Stimulated activated CD4-positive, alpha-beta T cell treated with anti-CD3 and anti-CD28 coated beads, Interleukin-1b, Interleukin-23, amount 100 ng/mL, for 48 hours (primary cell): ENCODE measurements around the gene YWHAH.
"Not testable (repeated sequence)": the region's sequence is repeated elsewhere in the genome, so short reads cannot be mapped to it uniquely, and the experiment has no call there.

Experiments
- DNase-seq: peaks from one replicate; pipeline ENCODE4 v3.0.0-alpha.2; 2020

The YWHAH gene

DNA sequence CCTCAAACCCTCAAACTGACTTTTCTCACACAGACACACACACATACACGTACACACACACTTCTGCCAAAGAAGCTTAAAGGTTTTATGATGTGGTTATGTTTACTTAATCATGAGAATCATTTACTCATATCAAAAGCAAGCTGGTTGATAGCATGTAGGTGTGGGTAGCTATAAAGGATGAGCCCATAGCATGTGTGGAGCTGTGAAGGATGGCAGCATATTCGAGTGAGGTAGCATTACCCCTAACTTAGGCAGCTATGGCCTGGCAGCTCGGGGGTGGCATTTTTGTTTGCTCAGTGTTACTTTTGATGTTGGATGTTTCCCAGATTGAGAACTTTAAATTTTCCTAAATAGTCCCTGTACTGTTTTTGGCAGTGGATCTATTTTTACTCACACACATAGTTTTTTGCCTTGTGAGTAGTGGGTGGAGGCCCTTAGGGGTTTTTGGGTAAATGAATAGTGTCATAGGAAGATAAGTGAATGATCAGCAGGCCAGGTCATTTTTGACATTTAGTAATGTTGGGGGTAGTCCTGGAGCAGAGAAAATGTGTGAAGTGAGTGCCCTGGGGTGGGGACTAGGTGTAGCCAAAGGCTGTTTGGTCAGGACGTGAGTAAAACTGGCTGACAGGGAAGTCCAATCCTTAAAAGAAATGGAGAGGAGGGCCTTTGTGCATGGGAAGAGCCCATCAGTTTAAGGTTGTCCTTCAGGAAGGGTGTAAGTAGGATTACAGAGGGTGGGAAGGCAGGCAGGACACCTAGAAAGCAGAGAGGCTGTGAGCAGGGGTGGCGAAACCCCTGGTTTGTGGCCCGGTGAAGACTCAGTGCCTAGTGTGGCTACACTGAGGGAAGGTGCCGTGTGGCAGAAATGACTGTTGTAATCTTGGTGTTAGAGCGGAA lies 7.1 kb downstream of the YWHAH start:
- peak; percentile 23 for DNase-seq

DNA sequence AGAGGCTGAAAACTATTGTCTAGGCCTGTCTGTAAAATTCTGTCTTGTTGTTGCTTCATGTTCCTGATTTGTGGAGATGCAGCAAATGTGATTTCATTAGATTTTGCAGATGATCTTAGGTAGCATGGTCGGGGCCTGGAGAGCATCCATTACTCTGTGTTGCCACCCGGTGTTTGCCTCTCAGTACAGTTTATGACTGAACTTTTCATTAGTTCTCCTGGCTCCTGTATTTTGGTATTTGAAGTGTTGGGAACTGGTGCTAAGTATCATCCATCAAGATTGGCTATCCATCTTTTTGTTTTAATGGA lies 7.7 kb downstream of the YWHAH start:
- DNase-seq: no peak

DNA sequence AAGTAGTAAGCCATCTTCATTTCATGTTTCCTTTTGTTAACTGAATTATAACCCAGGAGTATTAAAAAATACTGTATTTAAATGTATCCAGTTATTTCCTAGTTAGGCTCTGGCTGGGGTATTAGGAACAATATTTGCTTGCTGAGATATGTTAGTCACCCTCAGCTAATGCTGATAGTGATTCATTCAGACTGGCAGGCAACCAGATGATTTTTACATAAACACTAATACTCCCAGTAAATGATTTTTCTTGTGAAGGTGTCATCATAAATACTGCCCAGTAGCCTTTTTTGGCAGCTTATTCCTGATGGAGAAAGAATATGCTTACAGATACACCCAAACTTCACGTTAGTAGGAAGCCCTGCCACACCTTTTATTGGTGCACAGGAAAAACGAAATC lies 8.1 kb downstream of the YWHAH start:
- no peak for DNase-seq

DNA sequence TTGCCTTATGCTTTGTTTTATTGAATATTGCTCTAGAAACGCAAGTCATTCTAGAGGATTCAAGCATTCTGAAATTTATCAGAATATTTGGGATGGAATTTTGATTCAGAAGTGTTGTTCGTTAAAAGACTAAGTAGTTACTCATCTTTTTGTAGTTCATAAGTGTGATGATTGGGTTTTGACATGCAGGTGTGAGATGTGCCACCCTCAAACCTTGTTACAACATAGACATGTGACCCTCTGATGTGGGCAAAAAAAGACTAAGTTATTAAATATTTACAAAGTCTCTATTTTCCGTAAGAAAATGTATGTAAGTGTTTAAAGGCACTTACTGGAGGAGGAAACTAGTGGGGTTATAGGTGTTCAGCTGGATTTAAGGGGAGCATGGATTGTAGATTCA lies 8.9 kb downstream of the YWHAH start:
- no peak for DNase-seq

DNA sequence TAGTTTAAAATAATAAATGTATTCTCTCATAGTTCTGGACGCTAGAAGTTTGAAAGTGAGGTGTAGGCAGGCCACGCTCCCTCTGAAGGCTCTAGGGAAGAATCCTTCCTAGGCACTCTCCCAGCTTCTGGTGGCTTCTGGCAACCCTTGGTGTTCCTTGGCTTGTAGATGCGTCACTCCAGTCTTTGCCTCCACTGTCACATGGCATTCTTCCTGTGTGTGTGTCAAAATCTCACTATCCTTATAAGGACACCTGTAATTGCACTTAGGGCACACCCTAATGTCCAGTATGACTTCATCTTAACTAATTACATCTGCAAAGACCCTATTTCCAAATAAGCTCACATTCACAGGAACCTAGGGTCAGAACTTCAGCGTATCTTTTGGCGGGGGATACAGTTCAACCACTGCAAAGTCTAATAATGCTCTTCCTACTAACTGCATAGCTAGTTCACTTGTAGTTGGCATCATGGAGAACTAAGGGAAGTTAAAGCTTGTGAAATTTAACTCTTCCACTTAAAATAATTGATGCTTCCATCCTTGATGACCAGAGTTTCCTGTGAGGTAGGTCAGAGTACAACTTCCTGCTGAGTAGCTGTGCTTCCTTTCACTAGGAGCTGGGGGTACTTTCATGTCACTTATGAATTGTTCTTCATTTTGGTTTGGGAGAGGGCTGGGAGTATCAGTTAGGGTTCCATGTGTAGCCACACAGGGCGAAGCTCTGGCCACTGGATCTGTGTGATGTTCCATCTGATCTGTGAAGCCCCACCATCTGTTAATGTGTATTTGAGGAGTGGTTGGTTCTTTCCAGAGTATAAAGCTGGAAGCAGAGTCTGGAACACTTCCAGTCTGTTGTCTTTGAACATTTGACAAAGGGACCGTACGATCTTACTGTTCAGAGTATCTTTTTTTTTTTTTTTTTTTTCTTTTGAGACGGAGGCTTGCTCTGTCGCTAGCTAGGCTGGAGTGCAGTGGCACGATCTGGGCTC lies 10.5 kb downstream of the YWHAH start:
- DNase-seq: no peak

DNA sequence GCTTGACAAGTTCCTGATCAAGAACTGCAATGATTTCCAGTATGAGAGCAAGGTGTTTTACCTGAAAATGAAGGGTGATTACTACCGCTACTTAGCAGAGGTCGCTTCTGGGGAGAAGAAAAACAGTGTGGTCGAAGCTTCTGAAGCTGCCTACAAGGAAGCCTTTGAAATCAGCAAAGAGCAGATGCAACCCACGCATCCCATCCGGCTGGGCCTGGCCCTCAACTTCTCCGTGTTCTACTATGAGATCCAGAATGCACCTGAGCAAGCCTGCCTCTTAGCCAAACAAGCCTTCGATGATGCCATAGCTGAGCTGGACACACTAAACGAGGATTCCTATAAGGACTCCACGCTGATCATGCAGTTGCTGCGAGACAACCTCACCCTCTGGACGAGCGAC lies 12.0 kb downstream of the YWHAH start:
- no peak for DNase-seq

DNA sequence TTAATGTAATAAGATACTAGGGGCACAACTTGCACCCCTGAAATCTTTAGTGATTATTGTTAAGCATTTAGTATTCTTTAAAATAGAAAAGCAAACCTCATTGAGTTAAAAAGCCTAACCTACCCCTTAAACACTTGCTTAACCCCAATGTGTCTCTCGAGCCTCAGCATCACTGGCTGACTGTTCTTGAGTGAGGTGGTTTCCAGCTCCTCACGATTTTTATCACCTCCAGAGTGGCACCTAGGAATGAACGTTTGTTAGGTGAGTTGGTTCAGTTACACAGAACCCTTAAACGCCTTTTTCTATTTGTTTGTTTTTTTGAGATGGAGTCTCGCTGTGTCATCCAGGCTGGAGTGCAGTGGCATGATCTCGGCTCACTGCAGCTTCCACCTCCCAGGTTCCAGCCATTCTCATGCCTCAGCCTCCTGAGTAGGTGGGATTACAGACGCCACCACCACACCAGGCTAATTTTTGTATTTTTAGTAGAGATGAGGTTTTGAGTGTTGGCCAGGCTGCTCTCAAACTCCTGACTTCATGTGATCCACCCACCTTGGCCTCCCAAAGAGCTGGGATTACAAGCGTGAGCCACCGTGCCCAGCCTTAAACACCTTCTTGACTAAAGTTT lies 13.7 kb downstream of the YWHAH start:
- no peak for DNase-seq

DNA sequence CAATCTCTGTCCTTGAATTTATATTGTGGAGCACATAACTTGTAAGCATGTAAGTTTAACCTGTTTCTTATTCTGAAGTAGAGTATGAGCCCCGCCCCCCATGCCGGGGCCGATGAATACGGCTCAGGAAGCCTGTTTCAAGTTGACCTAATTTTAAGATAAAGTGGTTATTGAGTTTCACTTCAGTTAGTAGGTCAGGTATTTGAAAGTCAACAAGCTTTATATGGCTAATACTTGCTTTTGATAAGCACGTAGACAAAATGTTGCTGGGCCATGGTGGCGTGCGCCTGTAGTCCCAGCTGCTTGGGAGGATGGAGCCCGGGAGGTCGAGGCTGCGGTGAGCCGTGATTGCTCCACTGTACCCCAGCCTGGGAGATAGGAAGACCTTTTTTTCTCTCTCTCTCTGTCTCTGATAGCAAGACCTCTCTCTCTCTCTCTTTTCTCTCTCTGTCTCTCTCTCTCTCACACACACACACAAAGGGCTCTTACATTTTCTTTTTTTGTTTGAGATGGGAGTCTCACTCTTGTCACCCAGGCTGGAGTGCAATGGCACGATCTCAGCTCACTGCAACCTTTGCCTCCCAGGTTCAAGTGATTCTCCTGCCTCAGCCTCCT lies 14.4 kb downstream of the YWHAH start:
- DNase-seq: no peak

DNA sequence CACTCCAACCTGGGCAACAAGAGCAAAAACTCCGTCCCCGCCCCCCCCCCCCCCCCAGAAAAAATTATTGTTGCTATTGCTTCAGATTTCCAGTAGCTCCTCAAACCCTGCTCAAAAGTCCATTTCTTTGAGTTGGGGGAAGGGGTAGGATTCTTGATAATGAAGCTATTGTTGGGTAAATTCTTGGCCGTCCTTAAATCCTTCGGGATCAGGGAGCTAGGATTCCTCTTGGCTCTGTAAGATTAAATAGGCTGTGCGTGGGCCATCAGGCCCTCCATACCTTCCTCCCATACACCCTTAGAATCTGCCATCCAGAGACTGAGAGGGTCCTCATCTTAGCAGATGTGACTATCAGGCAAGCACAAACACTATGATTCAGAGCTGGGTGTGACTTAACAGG lies 16.4 kb downstream of the YWHAH start:
- no peak for DNase-seq

DNA sequence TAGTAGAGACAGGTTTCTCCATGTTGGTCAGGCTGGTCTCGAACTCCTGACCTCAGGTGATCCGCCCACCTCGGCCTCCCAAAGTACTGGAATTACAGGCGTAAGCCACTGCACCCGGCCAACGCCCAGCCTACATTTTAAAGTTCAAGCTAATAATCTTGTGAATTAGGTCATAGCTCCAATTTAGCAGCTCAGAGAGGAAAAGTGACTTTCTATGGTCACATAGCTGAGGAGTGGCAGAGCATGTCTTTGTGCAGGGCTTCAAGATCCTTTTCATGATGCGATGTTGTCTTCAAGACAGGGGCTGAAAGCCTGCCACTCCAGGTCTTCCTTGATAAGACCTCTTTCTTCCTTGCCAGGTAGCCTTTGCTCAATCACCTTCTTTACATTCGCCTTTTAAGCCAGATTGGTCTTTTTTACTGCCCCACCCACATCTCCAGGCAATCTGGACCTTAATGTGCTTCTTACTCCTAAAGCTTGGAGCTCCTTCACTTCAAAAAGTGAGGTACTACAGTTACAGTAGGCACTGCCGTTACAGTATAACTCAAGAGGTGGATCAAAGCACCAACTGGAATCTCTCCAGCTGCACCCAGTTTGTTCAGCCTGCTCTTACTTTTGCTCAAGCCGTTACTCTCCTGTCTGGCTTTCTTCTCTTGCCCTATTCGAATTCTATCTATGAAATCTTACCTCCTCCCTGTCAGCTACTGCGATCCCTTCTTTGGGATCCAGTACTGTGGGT lies 18.2 kb downstream of the YWHAH start:
- no peak for DNase-seq

DNA sequence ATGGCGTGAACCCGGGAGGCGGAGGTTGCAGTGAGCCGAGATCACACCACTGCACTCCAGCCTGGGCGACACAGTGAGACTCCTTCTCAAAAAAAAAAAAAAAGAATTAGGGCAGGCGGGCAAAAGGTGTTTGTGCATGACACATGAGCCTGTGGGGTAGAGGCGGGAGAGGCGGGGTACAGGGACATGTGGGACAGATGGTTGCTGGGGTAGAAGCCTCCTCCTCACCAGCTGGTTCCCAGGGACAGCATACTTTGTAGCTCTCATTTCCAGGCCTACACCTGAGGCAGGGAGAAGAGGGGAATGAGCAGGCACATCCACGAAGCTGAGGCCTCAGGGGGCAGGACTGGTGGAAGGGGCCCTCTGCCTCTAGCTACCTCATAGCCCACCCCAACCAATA lies 23.7 kb downstream of the YWHAH start:
- DNase-seq: no peak

DNA sequence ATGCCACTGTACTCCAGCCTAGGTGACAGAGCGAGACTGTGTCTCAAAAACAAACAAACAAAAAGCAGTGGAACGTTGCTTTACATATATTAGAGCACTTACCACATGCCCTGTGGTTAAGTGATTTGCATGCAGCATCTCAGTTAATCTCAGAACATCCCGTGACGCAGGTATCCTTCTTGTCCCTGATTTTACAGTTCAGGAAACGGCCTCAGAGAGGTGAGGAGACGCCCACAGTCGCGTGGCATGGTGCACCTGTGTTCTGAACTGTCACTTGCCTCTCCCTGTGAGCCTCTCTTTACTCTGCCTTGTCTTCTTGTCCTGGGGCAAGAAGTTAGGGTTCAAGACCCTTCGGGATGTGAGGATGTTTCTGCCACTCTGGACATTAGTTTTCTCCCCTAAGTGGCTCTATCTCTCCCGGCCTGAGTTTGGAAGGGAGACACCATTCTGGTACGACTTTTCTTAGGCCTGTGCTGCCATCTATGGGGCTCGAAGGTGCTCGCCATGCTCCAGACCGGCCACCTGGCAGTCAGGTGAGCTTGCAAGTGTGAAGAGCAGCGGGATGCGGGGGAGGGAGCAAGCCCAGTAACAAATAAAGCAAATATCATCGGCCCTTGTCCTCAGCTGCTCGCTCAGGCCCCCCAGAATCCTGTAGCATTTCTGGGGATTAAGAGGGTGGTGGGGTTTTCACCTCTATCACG lies 25.6 kb downstream of the YWHAH start:
- peak; percentile 63 for DNase-seq

DNA sequence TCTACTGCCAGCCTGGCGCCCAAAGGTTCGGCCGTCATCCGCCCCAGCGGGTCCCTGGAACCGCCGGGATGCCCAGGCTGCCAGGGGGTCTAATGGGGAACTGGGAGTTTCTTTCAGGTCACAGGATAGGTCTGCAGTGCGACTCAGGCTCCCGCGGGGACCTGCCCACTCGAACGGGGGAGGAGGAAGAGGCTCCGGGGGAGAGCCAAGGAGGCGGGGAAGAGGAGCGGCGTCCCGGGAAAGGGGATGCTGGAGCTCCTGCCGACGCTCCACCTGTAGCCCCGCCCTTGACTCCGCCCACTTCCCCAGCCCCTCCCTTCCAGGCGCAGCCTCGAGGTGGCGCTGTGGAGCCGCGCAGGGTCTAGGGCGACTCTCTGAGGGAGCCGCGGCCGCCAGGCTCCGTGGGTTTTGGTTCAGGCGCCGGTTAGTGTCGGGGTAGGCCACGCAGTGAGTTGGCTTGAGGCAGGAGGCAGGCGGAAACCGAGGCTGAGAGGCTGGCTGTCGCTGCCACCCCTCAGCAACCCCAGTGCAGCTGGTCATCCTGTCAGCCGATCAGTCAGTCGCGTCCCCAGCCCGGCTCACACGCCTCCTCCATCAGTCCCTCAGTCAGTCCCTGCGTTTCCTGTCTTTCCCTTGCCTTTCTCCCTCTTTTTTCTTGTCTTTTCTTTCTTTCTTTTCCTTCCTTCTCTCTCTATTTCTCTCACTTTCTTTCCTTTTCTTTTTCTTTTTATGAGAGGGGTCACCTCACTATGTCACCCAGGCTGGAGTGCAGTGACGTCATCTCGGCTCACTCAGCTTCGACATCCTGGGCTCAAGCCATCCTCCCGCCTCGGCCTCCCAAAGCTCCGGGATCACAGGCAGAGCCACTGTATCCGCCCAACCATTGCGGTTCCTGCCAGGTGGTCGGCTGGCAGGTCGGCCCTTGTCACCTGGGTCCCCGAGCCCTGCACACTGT lies 26.4 kb downstream of the YWHAH start:
- DNase-seq: peak; percentile 84

DNA sequence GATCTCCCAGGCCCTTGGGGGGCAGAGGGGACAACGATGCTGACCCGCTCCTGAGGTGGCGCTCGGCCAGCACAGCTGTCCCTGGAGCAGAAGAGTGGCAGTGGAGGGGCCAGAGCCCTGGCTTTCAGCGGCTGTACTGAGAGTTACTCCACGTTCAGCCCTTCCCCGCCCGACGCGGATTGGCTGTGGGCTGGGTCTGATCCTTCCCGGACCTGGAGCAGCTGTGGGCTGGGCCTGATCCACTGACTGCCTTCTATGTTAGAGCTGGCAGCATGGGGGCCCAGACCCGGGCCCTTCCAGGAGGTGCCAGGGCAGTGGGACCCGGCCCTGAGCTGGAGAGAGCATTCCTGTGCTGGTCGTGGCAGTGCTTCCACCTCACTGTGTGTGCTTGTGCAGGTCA lies 27.8 kb downstream of the YWHAH start:
- no peak for DNase-seq

DNA sequence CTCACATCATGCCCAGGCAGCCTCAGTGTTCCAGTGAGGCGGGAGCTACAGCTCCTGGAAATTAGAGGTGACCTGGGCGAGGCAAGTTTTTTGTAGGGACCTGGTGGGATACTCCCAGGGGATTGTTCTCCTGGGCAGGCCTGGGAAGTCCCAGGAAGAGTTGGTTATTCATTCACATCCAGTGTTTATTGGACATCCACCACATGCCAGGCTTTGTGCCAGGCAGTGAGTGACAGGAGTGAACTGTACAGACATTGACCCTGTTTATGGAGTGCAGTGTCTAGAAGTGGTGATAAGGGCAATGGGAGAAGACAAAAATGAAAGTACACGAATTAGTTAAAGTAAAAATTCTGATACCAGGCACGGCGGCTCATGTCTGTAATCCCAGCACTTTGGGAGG lies 29.4 kb downstream of the YWHAH start:
- DNase-seq: no peak

DNA sequence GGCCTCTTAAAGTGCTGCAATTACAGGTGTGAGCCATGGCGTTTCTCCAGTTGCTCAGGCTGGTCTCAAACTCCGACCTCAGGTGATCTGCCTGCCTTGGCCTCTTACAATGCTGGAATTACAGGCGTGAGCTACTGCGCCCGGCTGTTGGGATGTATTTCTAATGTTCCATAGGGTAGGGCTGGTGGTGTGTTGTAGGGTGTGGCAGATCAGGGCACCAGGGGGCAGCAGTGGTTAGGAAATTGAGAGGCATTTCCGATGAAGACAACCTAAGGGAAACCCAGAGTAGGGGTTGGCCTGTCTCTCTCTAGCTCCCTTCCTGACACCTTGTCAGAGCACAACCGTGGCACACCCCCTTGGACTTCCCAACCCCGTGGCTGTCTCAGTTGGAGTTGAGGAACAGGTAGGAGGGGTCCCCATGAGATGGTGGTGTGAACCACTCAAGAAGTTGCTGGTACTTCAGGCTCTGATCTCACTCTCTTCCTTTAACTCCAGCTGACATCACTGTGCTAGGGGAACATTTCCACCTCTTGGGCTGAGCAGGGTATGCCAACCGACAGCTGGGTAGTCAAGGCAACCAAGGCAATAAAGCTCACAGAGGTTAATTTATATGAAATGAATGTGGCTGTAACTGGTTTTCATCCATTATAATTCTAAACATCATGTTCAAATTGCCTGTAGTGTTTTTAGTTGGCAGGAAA lies 33.0 kb downstream of the YWHAH start:
- DNase-seq: peak; percentile 78

DNA sequence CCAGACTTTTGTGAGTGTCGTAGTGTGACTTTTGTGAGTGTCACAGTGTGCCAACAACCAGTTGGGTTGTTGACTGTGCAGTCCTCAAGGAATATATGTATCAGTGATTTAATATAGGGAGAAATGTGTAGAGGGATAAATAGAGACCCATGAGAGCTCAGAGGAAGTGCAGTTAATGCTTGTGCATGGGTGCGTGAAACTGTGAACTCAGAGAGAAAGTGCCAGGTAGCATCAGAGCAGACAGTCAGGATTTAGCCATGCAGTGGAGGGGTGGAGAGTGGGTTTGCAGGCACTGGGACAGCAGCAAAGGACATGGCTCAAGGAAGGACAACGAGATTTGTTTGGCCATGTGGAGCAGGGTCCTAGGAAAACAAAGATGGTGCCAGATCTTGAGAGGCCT lies 33.6 kb downstream of the YWHAH start:
- DNase-seq: no peak

DNA sequence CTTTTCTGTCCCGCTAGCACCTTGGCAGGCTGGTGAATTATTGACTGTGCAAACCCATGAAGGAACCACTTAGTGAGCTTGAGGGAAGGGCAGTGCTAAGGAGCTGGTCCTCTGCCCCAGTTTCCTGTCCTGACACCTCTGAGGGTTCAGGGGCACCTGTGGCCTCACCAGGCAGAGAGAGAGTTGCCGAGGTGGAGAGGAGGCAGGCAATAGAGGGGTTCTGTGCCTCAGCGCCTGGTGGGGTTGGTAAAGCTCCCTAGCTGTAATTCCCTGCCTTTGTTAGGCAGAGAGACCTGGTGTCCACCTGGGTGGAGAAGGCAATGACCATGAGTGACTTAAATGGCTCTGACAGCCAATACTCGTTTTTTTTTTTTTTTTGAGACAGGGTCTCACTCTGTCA lies 36.3 kb downstream of the YWHAH start:
- no peak for DNase-seq

DNA sequence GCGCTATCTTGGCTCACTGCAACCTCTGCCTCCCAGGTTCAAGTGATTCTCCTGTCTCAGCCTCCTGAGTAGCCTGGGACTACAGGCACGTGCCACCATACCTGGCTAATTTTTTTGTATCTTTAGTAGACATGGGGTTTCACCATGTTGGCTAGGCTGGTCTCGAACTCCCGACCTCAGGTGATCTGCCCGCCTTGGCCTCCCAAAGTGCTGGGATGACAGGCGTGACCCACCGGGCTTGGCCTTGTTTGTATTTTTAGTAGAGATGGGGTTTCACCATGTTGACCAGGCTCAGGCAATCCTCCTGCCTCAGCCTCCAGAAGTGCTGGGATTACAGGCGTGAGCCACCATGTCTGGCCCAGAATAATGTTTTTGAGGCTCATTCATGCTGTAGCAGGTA lies 37.6 kb downstream of the YWHAH start:
- DNase-seq: not testable (repeated sequence)
